OCI-M1 (cell line): ENCODE data around the gene COLGALT1.

ENCODE experiments used
- DNase-seq: peaks from one replicate; lab custom pipeline; 2025; lab: John Stamatoyannopoulos, UW

COLGALT1 gene

DNA sequence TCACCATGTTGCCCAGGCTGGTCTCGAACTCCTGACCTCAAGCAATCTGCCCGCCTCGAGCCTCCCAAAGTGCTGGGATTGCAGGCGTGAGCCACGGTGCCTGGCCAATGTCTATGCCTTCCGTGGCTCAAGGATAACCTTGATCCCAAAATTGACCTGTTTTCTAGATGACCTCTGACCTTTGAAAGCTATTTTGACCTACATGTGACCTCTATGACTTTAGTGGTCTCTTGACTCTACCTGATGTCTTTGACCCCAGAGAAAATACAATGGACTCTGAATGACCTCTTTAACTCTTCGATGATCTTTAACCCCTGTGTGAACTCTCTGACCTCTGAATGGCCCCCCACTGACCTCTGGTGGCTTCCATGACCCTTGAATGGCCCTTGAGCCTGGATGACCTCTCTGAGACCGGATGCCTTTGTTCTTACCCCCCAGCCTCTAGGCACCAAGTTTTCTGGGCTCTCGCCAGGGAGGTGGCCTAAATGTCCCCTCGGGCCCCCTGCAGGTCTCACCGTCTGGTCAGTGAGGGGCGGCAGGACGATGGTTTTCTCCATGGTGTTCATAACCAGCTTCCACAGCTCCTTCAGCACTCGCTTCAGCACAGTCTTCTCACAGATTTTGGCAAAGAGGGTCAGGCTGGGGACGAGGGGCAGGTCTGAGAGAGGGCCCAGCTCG lies 69.0 kb downstream of the COLGALT1 start:
- no peak for DNase-seq

DNA sequence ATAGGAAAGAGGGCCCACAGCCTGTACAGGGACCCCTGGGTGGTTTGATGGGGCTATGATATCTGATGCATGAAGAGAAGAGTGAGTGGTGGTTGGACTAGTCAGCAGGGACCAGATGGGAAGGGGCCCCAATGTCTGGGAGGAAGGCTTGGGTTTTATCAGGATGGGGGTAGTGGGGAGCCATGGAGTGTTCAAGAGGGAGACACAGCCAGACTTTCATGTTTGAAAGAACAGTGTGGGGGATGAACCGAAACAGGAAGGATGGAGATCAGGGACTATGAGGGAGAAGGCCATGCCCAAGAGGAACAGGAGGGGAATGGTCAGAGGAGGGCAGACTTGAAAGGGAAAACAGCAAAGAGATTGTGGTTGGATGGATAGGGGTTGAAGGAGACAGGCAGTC lies 69.6 kb downstream of the COLGALT1 start:
- DNase-seq = no peak

DNA sequence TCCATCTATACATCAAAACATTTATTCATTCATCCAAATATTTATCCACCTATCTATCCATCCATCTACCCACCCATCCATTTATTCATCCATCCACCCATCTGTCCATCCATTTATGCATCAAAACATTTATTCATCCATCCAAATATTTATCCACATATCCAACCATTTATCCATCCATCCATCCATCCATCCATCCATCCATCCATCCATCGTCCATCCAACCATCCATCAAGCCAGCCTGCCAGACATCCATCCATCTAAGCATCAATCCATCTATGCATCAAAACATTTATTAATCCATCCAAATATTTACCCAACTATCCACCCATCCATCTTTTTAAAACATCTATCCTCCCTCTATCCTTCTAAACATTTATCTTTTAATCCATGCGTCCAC lies 70.5 kb downstream of the COLGALT1 start:
- no peak for DNase-seq

DNA sequence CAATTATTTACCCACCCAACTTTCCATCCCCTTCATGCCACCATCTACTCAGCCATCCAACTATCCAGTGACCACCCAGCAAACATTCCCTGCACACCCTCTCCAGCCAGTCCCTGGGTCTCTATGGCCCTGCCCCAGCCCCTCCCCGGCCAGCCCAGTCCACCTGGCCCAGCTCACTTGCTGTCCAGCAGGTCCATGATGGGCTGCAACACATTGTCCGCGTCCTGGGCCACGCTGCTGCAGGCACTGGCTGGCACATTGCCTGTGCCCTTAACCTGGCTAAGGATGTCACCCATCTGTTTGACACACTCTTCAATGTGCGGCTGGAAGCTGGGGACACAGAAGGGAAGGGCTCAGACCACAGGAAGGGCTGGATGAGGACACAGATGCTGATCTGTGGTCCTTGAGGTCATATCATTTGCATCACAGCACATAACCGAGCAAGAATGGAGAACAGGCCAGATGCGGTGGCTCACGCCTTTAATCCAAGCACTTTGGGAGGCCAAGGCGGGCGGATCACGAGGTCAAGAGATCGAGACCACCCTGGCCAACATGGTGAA lies 71.1 kb downstream of the COLGALT1 start:
- DNase-seq = no peak

DNA sequence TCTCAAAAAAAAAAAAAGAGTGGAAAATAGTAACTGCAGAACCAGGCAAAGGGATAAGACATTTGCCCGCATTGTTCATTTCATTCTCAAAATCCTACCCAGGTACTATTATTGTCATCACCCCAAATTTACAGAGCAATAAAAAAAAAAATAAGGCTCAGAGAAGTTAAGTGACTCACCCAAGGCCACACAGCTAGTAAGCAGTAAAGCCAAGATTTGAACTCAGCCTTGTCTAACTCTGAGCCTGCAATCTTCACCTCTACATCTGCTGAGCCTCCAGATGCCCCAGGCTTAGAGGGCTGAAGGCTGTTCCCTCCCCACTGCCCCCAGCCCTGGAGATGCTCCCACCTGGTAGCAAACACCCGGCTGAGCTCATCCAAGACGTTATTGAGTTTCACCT lies 71.7 kb downstream of the COLGALT1 start:
- no peak for DNase-seq

DNA sequence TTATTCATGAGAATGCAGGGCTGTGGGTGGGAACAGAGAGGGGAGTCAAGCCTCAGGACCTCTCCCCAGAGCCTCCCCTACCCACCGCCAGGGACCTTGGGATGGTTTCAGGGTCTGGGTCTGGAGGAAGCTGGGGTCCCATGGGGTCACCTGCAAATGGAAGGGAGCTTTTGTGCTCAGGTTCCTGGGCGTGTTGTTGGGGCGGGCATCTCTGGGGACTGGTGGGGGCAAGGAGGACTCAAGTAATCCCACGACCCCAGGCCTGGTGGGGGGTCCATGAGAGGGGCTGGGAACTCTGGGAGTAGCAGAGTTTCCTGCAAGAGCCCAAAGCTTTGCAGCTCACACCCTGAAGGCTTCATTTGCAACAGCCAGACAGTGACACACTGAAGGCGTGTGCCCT lies 72.5 kb downstream of the COLGALT1 start:
- DNase-seq = no peak

DNA sequence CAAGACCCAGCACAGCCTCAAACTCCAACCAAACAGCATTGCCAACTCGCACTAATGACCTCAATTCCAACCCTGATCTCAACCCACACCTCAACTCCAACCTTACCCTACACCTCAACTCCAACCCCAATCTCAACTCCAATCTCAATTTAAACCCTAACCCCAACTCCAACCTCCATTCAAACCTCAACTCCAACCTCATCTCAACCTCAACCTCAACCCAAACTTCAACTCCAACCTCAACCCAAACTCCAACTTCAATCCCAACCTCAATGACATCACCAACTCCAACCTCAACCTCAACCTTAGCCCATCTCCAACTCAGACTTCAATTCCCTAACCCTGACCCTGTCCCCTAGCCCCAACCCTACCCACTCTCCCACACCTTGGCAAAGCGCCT lies 74.3 kb downstream of the COLGALT1 start:
- DNase-seq = no peak

DNA sequence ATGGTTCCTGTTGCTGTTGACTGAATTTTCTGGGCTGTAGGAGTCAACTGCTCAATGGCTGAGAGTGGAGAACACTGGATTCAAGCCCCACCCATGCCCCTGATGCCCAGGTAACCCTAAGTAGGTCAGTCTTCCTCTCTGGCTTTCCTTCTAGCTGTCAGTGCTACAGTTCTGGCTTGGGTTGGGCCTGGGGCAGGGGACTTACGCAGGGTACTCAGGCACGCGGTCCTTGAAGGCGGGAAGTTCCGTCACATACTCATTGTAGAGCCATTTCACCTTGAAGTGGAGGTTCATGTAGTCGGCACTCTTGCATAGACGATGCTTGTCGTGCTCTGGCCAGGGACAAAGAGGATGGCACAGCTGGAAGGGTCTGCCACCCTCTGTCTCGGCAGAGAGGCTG lies 77.1 kb downstream of the COLGALT1 start:
- no peak for DNase-seq
